Medulla oblongata (tissue), 1 donor: ENCODE data around the gene TMPRSS3.

ENCODE experiments used
- DNase-seq: peaks from one replicate; pipeline ENCODE4 v3.0.0-alpha.2; 2015; ENCODE audit errors: extremely low spot score

The TMPRSS3 gene

GRCh38 chr21:42395905-42396651 lies at the start of gene TMPRSS3:
Gene TMPRSS3, minus strand, starts transcription at chr21:42396052. Its CDS starts 635 bp downstream, at chr21:42395417.
- no peak for DNase-seq

- no peak for DNase-seq
Observed at GRCh38 chr21:42445311-42445710, 49.5 kb upstream of the TMPRSS3 start.

- DNase-seq: no peak
Observed at GRCh38 chr21:42444745-42445059, 48.9 kb upstream of the TMPRSS3 start.

- no peak for DNase-seq
Observed at GRCh38 chr21:42443876-42444744, 48.3 kb upstream of the TMPRSS3 start.

GRCh38 chr21:42443181-42443785 lies 47.4 kb upstream of the TMPRSS3 start:
- no peak for DNase-seq

- DNase-seq: no peak
Observed at GRCh38 chr21:42441963-42442362, 46.1 kb upstream of the TMPRSS3 start.

- DNase-seq: no peak
Observed at GRCh38 chr21:42440187-42440792, 44.4 kb upstream of the TMPRSS3 start.

GRCh38 chr21:42439284-42440186 lies 43.7 kb upstream of the TMPRSS3 start:
- DNase-seq: no peak

GRCh38 chr21:42438316-42439205 lies 42.7 kb upstream of the TMPRSS3 start:
- DNase-seq: no peak

GRCh38 chr21:42437786-42438185 lies 41.9 kb upstream of the TMPRSS3 start:
- DNase-seq: no peak

GRCh38 chr21:42436914-42437313 lies 41.1 kb upstream of the TMPRSS3 start:
- no peak for DNase-seq

- DNase-seq: no peak
Observed at GRCh38 chr21:42435833-42436232, 40.0 kb upstream of the TMPRSS3 start.

- no peak for DNase-seq
Observed at GRCh38 chr21:42435401-42435800, 39.5 kb upstream of the TMPRSS3 start.

GRCh38 chr21:42434884-42435283 lies 39.0 kb upstream of the TMPRSS3 start:
- no peak for DNase-seq

- DNase-seq: no peak
Observed at GRCh38 chr21:42433946-42434551, 38.2 kb upstream of the TMPRSS3 start.

GRCh38 chr21:42432695-42433094 lies 36.8 kb upstream of the TMPRSS3 start:
- no peak for DNase-seq

- no peak for DNase-seq
Observed at GRCh38 chr21:42431196-42431595, 35.3 kb upstream of the TMPRSS3 start.

GRCh38 chr21:42430521-42430920 lies 34.7 kb upstream of the TMPRSS3 start:
- no peak for DNase-seq

- DNase-seq: no peak
Observed at GRCh38 chr21:42429856-42430255, 34.0 kb upstream of the TMPRSS3 start.

GRCh38 chr21:42429021-42429420 lies 33.2 kb upstream of the TMPRSS3 start:
- no peak for DNase-seq
